ENCODE measurements around the gene MAP3K15.

Gene MAP3K15, protein sequence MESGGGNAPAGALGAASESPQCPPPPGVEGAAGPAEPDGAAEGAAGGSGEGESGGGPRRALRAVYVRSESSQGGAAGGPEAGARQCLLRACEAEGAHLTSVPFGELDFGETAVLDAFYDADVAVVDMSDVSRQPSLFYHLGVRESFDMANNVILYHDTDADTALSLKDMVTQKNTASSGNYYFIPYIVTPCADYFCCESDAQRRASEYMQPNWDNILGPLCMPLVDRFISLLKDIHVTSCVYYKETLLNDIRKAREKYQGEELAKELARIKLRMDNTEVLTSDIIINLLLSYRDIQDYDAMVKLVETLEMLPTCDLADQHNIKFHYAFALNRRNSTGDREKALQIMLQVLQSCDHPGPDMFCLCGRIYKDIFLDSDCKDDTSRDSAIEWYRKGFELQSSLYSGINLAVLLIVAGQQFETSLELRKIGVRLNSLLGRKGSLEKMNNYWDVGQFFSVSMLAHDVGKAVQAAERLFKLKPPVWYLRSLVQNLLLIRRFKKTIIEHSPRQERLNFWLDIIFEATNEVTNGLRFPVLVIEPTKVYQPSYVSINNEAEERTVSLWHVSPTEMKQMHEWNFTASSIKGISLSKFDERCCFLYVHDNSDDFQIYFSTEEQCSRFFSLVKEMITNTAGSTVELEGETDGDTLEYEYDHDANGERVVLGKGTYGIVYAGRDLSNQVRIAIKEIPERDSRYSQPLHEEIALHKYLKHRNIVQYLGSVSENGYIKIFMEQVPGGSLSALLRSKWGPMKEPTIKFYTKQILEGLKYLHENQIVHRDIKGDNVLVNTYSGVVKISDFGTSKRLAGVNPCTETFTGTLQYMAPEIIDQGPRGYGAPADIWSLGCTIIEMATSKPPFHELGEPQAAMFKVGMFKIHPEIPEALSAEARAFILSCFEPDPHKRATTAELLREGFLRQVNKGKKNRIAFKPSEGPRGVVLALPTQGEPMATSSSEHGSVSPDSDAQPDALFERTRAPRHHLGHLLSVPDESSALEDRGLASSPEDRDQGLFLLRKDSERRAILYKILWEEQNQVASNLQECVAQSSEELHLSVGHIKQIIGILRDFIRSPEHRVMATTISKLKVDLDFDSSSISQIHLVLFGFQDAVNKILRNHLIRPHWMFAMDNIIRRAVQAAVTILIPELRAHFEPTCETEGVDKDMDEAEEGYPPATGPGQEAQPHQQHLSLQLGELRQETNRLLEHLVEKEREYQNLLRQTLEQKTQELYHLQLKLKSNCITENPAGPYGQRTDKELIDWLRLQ (N-terminal part only)

DNA sequence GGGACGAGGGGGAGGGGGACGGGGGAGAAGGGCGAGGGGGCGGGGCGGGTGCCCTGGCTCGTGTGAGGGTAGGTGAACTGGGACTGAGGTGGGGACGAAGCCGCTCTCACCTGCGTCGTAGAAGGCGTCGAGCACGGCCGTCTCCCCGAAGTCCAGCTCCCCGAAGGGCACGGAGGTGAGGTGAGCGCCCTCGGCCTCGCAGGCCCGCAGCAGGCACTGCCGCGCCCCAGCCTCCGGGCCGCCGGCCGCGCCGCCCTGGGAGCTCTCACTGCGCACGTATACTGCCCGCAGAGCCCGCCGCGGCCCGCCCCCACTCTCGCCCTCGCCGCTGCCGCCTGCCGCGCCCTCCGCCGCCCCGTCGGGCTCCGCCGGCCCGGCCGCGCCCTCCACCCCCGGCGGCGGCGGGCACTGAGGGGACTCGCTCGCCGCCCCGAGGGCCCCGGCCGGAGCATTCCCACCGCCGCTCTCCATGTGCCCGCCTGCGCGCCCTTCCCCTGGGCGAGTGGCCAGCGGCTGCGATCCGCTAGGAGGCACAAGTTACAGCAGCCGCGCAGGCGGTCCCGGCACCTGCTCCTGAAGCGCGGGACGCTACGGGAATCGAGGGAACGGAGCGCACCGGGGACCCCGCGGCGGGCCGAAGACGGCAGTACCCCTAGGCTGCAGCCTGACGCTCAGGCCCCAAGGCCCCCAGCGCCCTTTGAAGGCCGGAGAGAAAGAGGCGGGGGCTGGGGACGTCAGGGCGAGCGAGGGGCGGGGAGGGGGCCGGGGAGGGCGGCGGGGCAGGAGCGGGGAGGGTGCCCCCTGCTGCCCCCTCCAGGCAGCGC, at the start of gene MAP3K15:
TSS of gene MAP3K15 (minus strand) at position 718 of the 824 bp plus-strand sequence. CDS start at position 471, 247 bp downstream.
- Mint-ChIP-seq H3K27ac (no peak within 1 kb of the TSS), H3K27me3 (peaks cover 28 to 42% of the 10 kb centered on the region in 2 donors), H3K36me3 (no peaks in the 10 kb centered on the region), H3K4me3 (peak within 1 kb of the TSS; percentile 72 to 80), H3K9me3 (peaks cover 2 to 3% of the 10 kb centered on the region in 2 donors), H3K4me1 (no peaks in the 10 kb centered on the region)
- DNase-seq, result peak; percentile 2
- ATAC-seq (replicated peaks), result peak; percentile 29 to 50

DNA sequence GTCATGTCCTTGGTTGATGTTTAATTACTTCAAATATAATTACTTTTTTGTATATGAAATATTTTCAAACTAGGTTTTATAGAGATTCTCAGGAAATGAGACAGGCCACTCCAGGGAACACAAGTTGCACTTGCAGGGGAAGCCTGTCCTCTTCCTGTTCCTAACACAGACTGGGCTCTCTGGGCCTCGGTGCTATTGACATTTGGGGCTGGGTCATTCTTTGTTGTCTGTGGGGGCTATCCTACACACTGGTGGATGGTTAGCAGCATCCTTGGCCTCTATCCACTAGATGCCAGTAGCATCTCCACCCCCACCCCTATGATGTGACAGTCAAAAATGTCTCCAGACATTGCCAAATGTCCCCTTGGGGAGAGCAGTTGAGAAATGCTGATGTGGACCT, 49.3 kb upstream of the MAP3K15 start:
- H3K27me3 Mint-ChIP-seq, result peaks cover 0 to 5% of the 10 kb centered on the region in 2 donors
- peaks cover 22 to 27% of the 10 kb centered on the region in 2 donors for H3K4me1 Mint-ChIP-seq
- no peak overlapping the region for H3K27ac Mint-ChIP-seq
- no peak overlapping the region for H3K4me3 Mint-ChIP-seq
- no peaks in the 10 kb centered on the region for H3K9me3 Mint-ChIP-seq
- DNase-seq (no peak), ATAC-seq (replicated peaks) (no peak)
- peaks cover 4 to 27% of the 10 kb centered on the region in 2 donors for H3K36me3 Mint-ChIP-seq

DNA sequence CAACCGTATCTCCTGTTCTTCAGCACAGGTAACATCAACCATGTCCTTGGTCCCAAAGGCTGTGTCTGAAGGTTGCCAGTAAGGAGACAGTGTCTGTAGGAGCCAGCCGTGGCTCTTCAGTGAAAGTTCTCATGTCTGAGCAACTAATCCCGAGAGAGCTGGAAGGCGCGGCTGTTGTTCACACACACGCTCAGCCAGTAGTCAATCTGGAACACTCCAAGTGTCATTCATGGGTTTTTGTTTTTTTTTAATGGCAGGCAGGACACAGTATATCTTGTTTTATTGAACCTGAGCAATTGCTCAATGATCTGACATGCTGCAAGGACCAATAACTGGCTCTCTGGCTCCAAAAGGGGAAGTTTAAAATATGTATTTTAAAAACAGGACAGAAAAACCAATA, 48.4 kb upstream of the MAP3K15 start:
- Mint-ChIP-seq H3K9me3 (no peaks in the 10 kb centered on the region), H3K27me3 (peaks cover 0 to 5% of the 10 kb centered on the region in 2 donors), H3K27ac (peak overlapping the region; percentile 74), H3K36me3 (peaks cover 4 to 27% of the 10 kb centered on the region in 2 donors), H3K4me3 (no peak overlapping the region), H3K4me1 (peaks cover 22 to 27% of the 10 kb centered on the region in 2 donors)
- DNase-seq (no peak), ATAC-seq (replicated peaks) (peak in 1 of 2 donors; percentile 15)

- Mint-ChIP-seq H3K4me3 (no peak overlapping the region), H3K36me3 (peaks cover 4 to 24% of the 10 kb centered on the region in 2 donors), H3K4me1 (peaks cover 22 to 27% of the 10 kb centered on the region in 2 donors), H3K27ac (peak overlapping the region; percentile 74), H3K9me3 (no peaks in the 10 kb centered on the region), H3K27me3 (peaks cover 0 to 5% of the 10 kb centered on the region in 2 donors)
- peak; percentile 41 to 63 for ATAC-seq (replicated peaks)
- DNase-seq, result no peak
Measured at GRCh38 chrX:19563327-19563726, 48.0 kb upstream of the MAP3K15 start.

DNA sequence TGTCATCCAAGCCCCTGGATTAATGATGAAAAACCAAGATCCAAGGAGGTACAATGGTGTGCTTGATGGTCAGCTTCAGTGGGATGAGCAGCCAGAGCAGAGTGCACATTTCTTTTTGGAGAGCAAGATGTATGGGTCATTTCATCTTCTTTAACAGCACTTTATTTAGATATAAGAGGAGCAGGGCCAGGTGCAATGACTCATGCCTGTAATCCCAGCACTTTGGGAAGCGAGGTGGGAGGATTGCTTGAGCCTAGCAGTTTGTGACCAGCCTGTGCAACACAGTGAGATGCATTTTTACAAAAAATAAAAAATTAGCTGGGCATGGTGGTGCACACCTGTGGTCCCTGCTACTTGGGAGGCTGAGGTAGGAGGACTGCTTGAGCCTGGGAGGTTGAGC, 45.3 kb upstream of the MAP3K15 start:
- Mint-ChIP-seq H3K36me3 (peaks cover 4 to 20% of the 10 kb centered on the region in 2 donors), H3K4me1 (peaks cover 20 to 37% of the 10 kb centered on the region in 2 donors), H3K9me3 (no peaks in the 10 kb centered on the region), H3K4me3 (no peak overlapping the region), H3K27ac (no peak overlapping the region), H3K27me3 (peaks cover 0 to 5% of the 10 kb centered on the region in 2 donors)
- DNase-seq, result no peak
- ATAC-seq (replicated peaks), result no peak

DNA sequence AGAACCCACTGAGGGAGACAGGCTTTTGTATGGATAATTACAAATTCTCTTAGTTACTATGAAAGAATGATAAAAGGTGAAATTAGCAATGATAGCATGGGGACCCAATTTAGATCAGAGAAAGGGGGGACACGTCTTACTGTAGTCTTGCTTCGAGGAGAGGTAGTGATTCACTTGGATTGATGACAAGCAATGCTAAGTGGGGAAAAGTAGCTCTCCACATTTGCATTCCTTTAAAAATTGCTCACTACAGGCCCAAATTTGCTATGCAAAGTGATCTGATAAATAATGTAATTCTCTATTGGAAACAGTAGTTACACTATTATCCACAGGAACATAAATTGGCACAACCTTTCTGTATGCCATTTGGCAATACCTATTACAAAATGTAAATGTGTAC, 42.5 kb upstream of the MAP3K15 start:
- ATAC-seq (replicated peaks) (no peak), DNase-seq (no peak)
- Mint-ChIP-seq H3K36me3 (peaks cover 6 to 11% of the 10 kb centered on the region in 2 donors), H3K27me3 (no peaks in the 10 kb centered on the region), H3K4me3 (no peak overlapping the region), H3K9me3 (no peaks in the 10 kb centered on the region), H3K27ac (peak overlapping the region; percentile 22), H3K4me1 (peaks cover 14 to 23% of the 10 kb centered on the region in 2 donors)

DNA sequence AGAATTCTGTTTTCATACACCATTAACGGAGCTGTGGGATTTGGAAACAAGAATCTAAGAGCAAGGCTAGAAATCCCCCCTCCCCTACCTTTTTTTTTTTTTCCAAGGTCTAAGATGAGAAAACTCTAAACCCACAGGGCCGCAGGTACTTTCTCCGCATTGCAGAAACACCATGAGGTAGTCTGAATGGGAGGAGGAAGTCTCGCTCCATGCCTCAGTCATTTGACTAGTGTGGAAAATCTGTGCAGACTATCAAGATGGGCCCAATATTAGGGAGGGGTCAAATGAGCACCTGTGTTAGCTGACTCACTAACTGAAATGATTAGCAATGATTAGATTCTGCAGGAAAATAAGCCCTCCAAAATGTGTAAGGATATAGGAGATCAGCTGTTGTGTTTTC, 40.9 kb upstream of the MAP3K15 start:
- H3K9me3 Mint-ChIP-seq, result no peaks in the 10 kb centered on the region
- DNase-seq (no peak), ATAC-seq (replicated peaks) (peak; percentile 46 to 49)
- no peak overlapping the region for H3K4me3 Mint-ChIP-seq
- H3K27ac Mint-ChIP-seq, result peak overlapping the region; percentile 66
- peaks cover 0 to 8% of the 10 kb centered on the region in 2 donors for H3K27me3 Mint-ChIP-seq
- peaks cover 19 to 23% of the 10 kb centered on the region in 2 donors for H3K4me1 Mint-ChIP-seq
- H3K36me3 Mint-ChIP-seq, result peaks cover 13 to 19% of the 10 kb centered on the region in 2 donors

DNA sequence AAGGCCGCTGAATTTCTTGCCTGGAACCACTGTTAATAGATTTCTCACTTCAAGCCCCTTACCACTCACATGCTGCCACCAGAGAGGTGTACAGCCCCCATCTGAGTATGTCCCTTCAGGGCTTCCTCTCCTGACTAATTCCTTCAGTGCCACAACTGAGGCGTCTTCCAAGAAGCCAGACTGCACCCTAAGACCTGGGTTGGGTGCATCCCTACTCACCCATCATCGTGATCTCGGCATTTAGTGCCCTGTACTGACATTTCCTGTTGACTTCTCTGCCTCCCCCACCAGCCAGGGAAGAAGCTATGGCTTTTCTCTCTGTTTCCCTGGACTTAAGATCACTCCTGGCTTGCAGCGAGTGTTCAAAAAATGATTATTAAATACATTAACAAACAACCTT, 40.4 kb upstream of the MAP3K15 start:
- Mint-ChIP-seq H3K4me1 (peaks cover 19 to 23% of the 10 kb centered on the region in 2 donors), H3K36me3 (peaks cover 12 to 19% of the 10 kb centered on the region in 2 donors), H3K9me3 (no peaks in the 10 kb centered on the region), H3K27me3 (peaks cover 0 to 8% of the 10 kb centered on the region in 2 donors), H3K4me3 (peak overlapping the region; percentile 5 to 57), H3K27ac (peak overlapping the region; percentile 66)
- ATAC-seq (replicated peaks) (peak in 1 of 2 donors; percentile 9), DNase-seq (no peak)

DNA sequence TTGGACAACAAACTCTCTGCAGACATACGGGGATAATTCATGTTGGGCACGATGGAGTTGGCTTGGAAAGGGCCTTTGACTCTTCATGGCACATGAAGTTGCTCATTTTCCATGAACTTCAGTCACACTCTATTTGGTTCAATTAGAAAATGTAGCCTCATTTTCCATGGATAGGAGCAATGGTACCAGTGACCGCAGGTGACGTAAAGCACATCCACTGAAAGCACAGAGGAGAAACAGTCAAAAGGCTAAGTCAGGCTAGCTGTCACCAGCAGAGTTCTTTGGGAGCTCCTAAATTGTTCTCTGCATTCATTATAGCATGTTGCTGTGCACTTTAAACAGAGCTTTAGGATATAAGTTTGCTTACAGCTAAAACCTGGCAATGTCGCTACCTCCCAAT, 39.9 kb upstream of the MAP3K15 start:
- Mint-ChIP-seq H3K9me3 (no peaks in the 10 kb centered on the region), H3K4me3 (peak overlapping the region in 1 of 2 donors; percentile 57), H3K27ac (peak overlapping the region; percentile 66), H3K27me3 (peaks cover 0 to 8% of the 10 kb centered on the region in 2 donors), H3K36me3 (peaks cover 12 to 19% of the 10 kb centered on the region in 2 donors), H3K4me1 (peaks cover 19 to 23% of the 10 kb centered on the region in 2 donors)
- DNase-seq (no peak), ATAC-seq (replicated peaks) (peak; percentile 24 to 38)

DNA sequence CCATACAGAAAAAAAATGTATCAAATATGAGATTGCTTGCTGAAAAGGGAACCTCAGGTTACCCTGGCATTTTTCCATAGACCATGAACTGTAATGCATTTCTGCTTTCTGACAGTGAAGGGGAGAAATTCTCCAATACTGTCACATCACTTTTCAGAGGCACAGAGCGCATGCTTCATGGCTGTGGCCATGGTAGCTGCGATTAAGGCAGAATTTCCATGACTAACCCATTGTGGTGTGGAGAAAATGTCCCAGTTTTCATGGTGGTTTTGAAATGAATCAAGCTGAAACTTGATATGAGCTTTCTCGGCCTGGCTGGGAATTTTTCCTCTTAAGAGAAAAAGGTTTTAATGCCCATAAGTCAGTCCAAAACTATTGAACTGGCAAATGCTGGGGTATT, 39.5 kb upstream of the MAP3K15 start:
- no peak overlapping the region for H3K4me3 Mint-ChIP-seq
- DNase-seq (peak; percentile 51), ATAC-seq (replicated peaks) (peak; percentile 90 to 92)
- H3K36me3 Mint-ChIP-seq, result peaks cover 13 to 19% of the 10 kb centered on the region in 2 donors
- H3K27me3 Mint-ChIP-seq, result peaks cover 0 to 8% of the 10 kb centered on the region in 2 donors
- H3K9me3 Mint-ChIP-seq, result no peaks in the 10 kb centered on the region
- peaks cover 19 to 23% of the 10 kb centered on the region in 2 donors for H3K4me1 Mint-ChIP-seq
- H3K27ac Mint-ChIP-seq, result peak overlapping the region; percentile 66

DNA sequence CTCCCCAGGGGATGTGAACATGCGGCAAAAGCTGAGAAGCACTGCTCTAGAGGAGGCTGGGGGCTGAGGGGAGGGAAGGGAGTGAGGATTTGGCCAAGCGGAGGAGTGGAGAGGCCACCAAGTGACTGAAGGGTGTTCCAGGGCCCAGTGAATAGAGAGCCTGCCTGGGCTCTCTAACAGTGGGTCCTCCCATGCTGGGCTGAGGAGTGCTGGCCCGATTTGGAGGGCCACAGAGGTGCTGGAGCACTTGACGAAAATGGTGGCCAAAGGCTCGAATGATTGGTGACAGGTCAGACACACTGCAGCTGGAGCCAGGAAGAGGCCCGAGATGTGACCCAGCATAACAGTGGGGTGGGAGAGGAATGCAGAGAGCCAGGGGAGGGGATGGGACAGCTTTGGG, 37.5 kb upstream of the MAP3K15 start:
- Mint-ChIP-seq H3K27ac (peak overlapping the region; percentile 27), H3K9me3 (no peaks in the 10 kb centered on the region), H3K36me3 (peaks cover 22 to 29% of the 10 kb centered on the region in 2 donors), H3K4me1 (peaks cover 19 to 23% of the 10 kb centered on the region in 2 donors), H3K4me3 (no peak overlapping the region), H3K27me3 (peaks cover 0 to 8% of the 10 kb centered on the region in 2 donors)
- no peak for DNase-seq
- ATAC-seq (replicated peaks), result no peak

- no peak for ATAC-seq (replicated peaks)
- Mint-ChIP-seq H3K4me1 (peaks cover 0 to 6% of the 10 kb centered on the region in 2 donors), H3K27me3 (peaks cover 0 to 8% of the 10 kb centered on the region in 2 donors), H3K27ac (no peak overlapping the region), H3K4me3 (no peak overlapping the region), H3K9me3 (no peaks in the 10 kb centered on the region), H3K36me3 (peaks cover 30% of the 10 kb centered on the region in 2 donors)
- no peak for DNase-seq
Measured at GRCh38 chrX:19549838-19550237, 34.5 kb upstream of the MAP3K15 start.

DNA sequence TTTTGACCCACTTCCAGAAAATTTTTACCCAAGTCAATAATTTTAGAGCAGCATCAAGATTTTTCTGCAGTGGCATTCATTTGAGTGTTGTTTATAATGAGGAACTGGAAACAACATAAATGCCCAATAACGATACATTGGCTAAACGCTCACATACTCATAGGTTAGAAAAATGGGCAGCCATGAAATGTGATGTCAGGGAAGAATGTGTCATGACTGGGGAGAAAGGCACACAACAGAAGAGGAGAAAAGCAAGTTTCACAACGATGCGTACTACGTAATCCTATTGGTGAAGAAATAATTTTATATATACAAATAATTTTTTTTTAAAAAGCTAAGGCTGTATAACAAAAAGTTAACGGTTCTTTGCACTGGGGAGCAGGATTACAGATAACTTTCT, 33.6 kb upstream of the MAP3K15 start:
- Mint-ChIP-seq H3K36me3 (peaks cover 33 to 35% of the 10 kb centered on the region in 2 donors), H3K4me3 (no peak overlapping the region), H3K9me3 (no peaks in the 10 kb centered on the region), H3K4me1 (peaks cover 0 to 8% of the 10 kb centered on the region in 2 donors), H3K27ac (no peak overlapping the region), H3K27me3 (peaks cover 0 to 11% of the 10 kb centered on the region in 2 donors)
- ATAC-seq (replicated peaks) (no peak), DNase-seq (no peak)

Data from stimulated activated naive B cell treated with anti-CD40 and anti-IgM and Interleukin-4, amounts not matched to agents 10 μg/mL and 1 μg/mL and 100 μg/mL, for 72 hours (primary cell).